Measurements from ENCODE around the gene CLCN5. TPM values are rescaled to one million over a fixed set of nuclear protein-coding genes. Genes with fewer than 3 reads are reported as not detected.
A peak's percentile ranks its signal among the peaks of the same experiment; 100 is the strongest.

Gene CLCN5
- total and polyA plus RNA-seq, 2 of the 13 experiments (the other 11 are each of a cell fraction or from before 2014, with no cell fraction given), result 7.8 to 27.3 TPM

- TF ChIP-seq, protein P1, sequence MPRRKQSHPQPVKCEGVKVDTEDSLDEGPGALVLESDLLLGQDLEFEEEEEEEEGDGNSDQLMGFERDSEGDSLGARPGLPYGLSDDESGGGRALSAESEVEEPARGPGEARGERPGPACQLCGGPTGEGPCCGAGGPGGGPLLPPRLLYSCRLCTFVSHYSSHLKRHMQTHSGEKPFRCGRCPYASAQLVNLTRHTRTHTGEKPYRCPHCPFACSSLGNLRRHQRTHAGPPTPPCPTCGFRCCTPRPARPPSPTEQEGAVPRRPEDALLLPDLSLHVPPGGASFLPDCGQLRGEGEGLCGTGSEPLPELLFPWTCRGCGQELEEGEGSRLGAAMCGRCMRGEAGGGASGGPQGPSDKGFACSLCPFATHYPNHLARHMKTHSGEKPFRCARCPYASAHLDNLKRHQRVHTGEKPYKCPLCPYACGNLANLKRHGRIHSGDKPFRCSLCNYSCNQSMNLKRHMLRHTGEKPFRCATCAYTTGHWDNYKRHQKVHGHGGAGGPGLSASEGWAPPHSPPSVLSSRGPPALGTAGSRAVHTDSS (CRISPR knock-in tag; conservative IDR thresholded peaks at IDR 0.05), result no peak
- no peak for TF ChIP-seq ATF2 (CRISPR knock-in tag; IDR thresholded peaks at IDR 0.05)
- no peak for TF ChIP-seq ZNF281 (CRISPR knock-in tag; IDR thresholded peaks at IDR 0.05; ENCODE audit: borderline replicate concordance)
- TF ChIP-seq RARA (CRISPR knock-in tag; IDR thresholded peaks at IDR 0.05), result no peak
- no peak for TF ChIP-seq ZNF646 (CRISPR knock-in tag; IDR thresholded peaks at IDR 0.05)
- no peak for TF ChIP-seq SMYD3 (CRISPR knock-in tag; IDR thresholded peaks at IDR 0.05)
- no peak for TF ChIP-seq BORCS8-MEF2B (CRISPR knock-in tag; IDR thresholded peaks at IDR 0.05)
- TF ChIP-seq RARG (CRISPR knock-in tag; IDR thresholded peaks at IDR 0.05; ENCODE audit: low read depth), result no peak
- TF ChIP-seq EED (CRISPR knock-in tag; IDR thresholded peaks at IDR 0.05), result no peak
- TF ChIP-seq ZNF260 (CRISPR knock-in tag; IDR thresholded peaks at IDR 0.05; ENCODE audit: borderline replicate concordance, low read depth), result no peak
- TF ChIP-seq ZNF615 (CRISPR knock-in tag; IDR thresholded peaks at IDR 0.05; ENCODE audit: borderline replicate concordance), result no peak
- peak; percentile 78 for TF ChIP-seq XRCC5 (optimal IDR thresholded peaks at IDR 0.05; ENCODE audit: low read length)
- no peak for TF ChIP-seq CREM (IDR thresholded peaks at IDR 0.05)
- no peak for TF ChIP-seq CREM (CRISPR knock-in tag; IDR thresholded peaks at IDR 0.05)
- no peak for TF ChIP-seq SCMH1 (CRISPR knock-in tag; IDR thresholded peaks at IDR 0.05; ENCODE audit: borderline replicate concordance)
- no peak for TF ChIP-seq CENPX (CRISPR knock-in tag; IDR thresholded peaks at IDR 0.05)
- no peak for TF ChIP-seq ATRX (CRISPR knock-in tag; IDR thresholded peaks at IDR 0.05; ENCODE audit: borderline replicate concordance)
- no peak for TF ChIP-seq AKAP8 (CRISPR knock-in tag; IDR thresholded peaks at IDR 0.05)
Measured at GRCh38 chrX:49878834-49879655, 43.4 kb upstream of the CLCN5 start, which contains the start of gene USP27X (continued).
